PFSK-1 (cell line): Measurements from ENCODE around the gene S100A7.

ENCODE experiments used
- FOXP2 ChIP-seq: optimal IDR thresholded peaks from 2 replicates; pipeline ENCODE3; 2011; ENCODE audit warnings: borderline replicate concordance, control low read depth, inconsistent platforms; ENCODE audit not compliant: insufficient read depth; ENCODE audit errors: extremely low read length, extremely low read depth
- POLR2AphosphoS5 ChIP-seq: IDR thresholded peaks from 2 replicates; pipeline ENCODE4 v1.6.1; 2012; ENCODE audit warnings: low read depth, mild to moderate bottlenecking, control low read depth, low read length, moderate library complexity
- SIN3A ChIP-seq: IDR thresholded peaks from 2 replicates; pipeline ENCODE4 v1.6.1; 2012; ENCODE audit warnings: mild to moderate bottlenecking, low read length, moderate library complexity, borderline replicate concordance; ENCODE audit not compliant: insufficient read depth
- TAF1 ChIP-seq: IDR thresholded peaks from 2 replicates; pipeline ENCODE4 v1.6.1; 2012; ENCODE audit warnings: low read length, control low read depth, borderline replicate concordance; ENCODE audit not compliant: insufficient read depth
- TF ChIP-seq, protein P1 (sequence below), 2 experiments: IDR thresholded peaks; 2 replicates each; pipeline versions ENCODE4 v1.6.1 to v1.8.0; 2011 to 2012; ENCODE audit warnings: low read depth in 2 of 2, low read length in 2 of 2, control low read depth in 1 of 2, inconsistent platforms in 1 of 2, mild to moderate bottlenecking in 1 of 2, moderate library complexity in 1 of 2; ENCODE audit not compliant: insufficient read depth in 1 of 2

S100A7 gene

DNA sequence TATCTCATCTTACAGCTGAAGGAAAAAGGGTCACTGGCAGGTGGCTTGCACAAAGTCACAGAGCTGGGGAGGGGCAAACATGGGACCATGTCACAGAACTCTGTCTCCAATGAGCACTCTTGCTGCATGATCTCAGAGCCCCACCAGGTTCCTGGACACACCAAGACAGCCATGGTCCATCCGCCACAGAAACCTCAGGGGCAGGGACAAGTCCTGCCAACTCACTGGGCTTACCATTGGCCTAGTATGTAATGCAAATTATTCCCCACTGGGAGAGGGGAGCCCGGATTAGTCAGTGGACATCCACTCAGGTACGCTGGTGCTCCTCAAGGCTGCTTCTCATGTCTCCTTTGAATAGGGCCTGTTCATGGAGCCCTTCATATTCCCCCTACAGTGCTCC lies 29.9 kb downstream of the S100A7 start:
- no peak for TF ChIP-seq TAF1
- TF ChIP-seq, protein P1, sequence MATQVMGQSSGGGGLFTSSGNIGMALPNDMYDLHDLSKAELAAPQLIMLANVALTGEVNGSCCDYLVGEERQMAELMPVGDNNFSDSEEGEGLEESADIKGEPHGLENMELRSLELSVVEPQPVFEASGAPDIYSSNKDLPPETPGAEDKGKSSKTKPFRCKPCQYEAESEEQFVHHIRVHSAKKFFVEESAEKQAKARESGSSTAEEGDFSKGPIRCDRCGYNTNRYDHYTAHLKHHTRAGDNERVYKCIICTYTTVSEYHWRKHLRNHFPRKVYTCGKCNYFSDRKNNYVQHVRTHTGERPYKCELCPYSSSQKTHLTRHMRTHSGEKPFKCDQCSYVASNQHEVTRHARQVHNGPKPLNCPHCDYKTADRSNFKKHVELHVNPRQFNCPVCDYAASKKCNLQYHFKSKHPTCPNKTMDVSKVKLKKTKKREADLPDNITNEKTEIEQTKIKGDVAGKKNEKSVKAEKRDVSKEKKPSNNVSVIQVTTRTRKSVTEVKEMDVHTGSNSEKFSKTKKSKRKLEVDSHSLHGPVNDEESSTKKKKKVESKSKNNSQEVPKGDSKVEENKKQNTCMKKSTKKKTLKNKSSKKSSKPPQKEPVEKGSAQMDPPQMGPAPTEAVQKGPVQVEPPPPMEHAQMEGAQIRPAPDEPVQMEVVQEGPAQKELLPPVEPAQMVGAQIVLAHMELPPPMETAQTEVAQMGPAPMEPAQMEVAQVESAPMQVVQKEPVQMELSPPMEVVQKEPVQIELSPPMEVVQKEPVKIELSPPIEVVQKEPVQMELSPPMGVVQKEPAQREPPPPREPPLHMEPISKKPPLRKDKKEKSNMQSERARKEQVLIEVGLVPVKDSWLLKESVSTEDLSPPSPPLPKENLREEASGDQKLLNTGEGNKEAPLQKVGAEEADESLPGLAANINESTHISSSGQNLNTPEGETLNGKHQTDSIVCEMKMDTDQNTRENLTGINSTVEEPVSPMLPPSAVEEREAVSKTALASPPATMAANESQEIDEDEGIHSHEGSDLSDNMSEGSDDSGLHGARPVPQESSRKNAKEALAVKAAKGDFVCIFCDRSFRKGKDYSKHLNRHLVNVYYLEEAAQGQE (IDR thresholded peaks at IDR 0.05; ENCODE audit: insufficient read depth in 1 of 2, low read depth in 2 of 2, low read length in 2 of 2): no peak
- no peak for TF ChIP-seq POLR2AphosphoS5
- TF ChIP-seq SIN3A: no peak
- TF ChIP-seq FOXP2: no peak

DNA sequence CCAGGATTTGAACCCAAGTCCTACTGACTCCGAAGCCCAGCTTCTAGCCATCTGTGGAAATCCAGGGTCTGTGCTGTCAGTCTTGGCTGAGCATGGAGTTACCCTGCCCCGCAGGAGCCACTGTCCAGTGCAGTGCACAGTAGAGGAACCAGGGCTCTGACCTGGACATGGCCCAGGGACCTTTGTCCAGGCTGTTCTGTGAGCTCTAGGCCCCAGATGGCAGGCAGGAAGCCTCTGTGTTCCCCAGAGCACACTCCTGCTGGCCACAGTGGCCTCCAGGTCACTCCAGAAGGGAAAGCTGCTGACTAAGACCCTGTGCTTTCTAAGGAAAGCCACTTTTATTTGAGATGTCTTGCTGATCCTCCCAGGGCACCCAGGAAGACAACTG lies 30.3 kb downstream of the S100A7 start:
- TF ChIP-seq POLR2AphosphoS5: no peak
- no peak for TF ChIP-seq SIN3A
- no peak for TF ChIP-seq TAF1
- TF ChIP-seq, protein P1 (IDR thresholded peaks at IDR 0.05; ENCODE audit: insufficient read depth in 1 of 2, low read depth in 2 of 2, low read length in 2 of 2): no peak
- TF ChIP-seq FOXP2: no peak

DNA sequence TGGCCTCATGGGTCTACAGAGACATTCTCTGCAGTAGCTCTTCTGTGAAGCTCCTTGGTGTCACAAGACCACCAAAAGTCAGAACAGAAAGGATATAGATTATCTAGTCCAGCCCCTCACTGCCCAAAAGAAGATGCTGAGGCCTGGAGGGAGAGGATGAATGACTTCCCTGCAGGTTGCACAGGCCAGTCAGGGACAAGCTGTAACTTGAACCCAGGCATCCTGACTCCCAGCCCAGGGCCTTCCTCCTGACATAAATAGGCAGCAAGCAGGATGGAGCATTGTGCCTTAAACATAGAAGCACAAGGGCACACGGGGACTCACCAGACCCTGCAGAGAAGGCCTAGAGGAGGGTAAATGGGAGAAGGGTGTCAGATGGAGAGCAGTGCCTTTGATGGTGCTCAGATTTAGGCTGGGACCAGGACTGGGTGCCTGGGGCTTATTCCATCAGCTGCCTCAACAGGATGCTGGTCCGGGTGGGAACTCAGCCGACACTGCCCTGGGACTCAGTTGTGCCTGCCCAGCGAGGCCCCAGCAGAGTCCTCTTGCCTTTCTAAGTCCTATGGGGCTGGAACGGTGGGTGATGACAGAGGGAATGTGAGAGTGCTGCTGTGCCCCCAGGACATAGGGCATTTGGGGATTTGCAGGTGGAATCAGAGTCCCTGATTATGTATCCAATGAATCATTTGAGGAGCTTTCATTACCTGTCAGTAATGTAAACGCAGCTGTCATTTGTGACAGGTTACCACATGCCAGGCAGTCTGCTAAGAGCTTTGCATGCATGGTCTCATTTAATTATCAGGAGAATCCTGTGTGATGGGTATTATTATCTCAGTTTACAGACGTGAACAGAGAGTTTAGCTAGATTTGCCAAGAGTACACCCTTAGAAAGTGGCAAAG lies 30.9 kb downstream of the S100A7 start:
- TF ChIP-seq, protein P1 (IDR thresholded peaks at IDR 0.05; ENCODE audit: insufficient read depth in 1 of 2, low read depth in 2 of 2, low read length in 2 of 2): no peak
- no peak for TF ChIP-seq SIN3A
- TF ChIP-seq TAF1: no peak
- no peak for TF ChIP-seq FOXP2
- TF ChIP-seq POLR2AphosphoS5: no peak

DNA sequence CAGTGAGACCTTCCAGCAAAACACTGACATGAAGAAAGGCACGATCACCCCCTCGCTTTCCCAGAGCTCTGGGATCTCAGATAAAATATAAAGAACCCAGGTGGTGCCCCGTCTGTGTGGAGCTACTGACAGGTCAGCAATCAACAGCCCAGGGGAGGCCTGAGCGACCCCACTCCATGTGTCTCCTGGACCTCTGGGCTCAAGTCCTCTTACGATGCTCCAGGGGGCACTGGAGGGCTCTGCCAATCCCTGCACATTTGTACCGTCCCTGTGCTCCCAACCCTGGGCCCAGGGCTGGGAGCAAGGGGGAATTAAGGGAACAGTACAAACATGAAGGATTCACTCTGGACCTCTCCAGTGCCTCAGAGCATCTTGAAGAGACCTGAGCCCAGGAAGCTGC lies 31.7 kb downstream of the S100A7 start:
- TF ChIP-seq, protein P1 (IDR thresholded peaks at IDR 0.05; ENCODE audit: insufficient read depth in 1 of 2, low read depth in 2 of 2, low read length in 2 of 2): no peak
- no peak for TF ChIP-seq POLR2AphosphoS5
- no peak for TF ChIP-seq FOXP2
- no peak for TF ChIP-seq SIN3A
- no peak for TF ChIP-seq TAF1
